NB4 (cell line): ENCODE measurements around the gene LRRC28.

Experiments used
- CTCF ChIP-seq: IDR thresholded peaks from one replicate; pipeline ENCODE4 v1.5.1; 2012; ENCODE audit warnings: low read depth, low read length
- MYC ChIP-seq: IDR thresholded peaks from 2 replicates; pipeline ENCODE4 v1.6.1; 2011; ENCODE audit warnings: low read depth, low read length
- POLR2A ChIP-seq: IDR thresholded peaks from 2 replicates; pipeline ENCODE4 v1.6.1; 2011; ENCODE audit warnings: mild to moderate bottlenecking; ENCODE audit not compliant: insufficient read length; ENCODE audit errors: extremely low read depth
- TF ChIP-seq, protein P1 (sequence below): IDR thresholded peaks from 2 replicates; pipeline ENCODE4 v1.6.1; 2011; ENCODE audit warnings: low read depth, low read length

- TF ChIP-seq CTCF (no peak), POLR2A (no peak), MYC (no peak)
- TF ChIP-seq, protein P1, sequence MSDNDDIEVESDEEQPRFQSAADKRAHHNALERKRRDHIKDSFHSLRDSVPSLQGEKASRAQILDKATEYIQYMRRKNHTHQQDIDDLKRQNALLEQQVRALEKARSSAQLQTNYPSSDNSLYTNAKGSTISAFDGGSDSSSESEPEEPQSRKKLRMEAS, result no peak
Measured at GRCh38 chr15:99312228-99312627, 60.9 kb downstream of the LRRC28 start.
